Neutrophil (primary cell): ENCODE data around the gene EDIL3.

Source experiments
- H3K27ac ChIP-seq: fragments of 200-600 bp; sonication (generic); 2 replicates; pipeline ENCODE4 v1.5.1; 2016; ENCODE audit warnings: mild to moderate bottlenecking, moderate library complexity
- H3K27me3 ChIP-seq: fragments of 200-600 bp; sonication (generic); 2 replicates; pipeline ENCODE4 v1.6.0; 2016; ENCODE audit warnings: mild to moderate bottlenecking
- H3K36me3 ChIP-seq: fragments of 200-600 bp; sonication (generic); 2 replicates; pipeline ENCODE4 v1.5.1; 2017
- H3K4me1 ChIP-seq, 2 experiments: fragments of 200-600 bp in 1 of 2; sonication (generic) in 1 of 2; 1 replicate in 1 of 2; 2 replicates in 1 of 2; pipeline versions ENCODE4 v1.5.1 to v1.6.1; 2013 to 2016; ENCODE audit warnings: low read depth in 1 of 2, low read length in 1 of 2, mild to moderate bottlenecking in 1 of 2, moderate library complexity in 1 of 2; ENCODE audit not compliant: control insufficient read depth in 1 of 2, insufficient read depth in 1 of 2
- H3K4me3 ChIP-seq, 2 experiments: fragments of 200-600 bp in 1 of 2; sonication (generic) in 1 of 2; 1 replicate in 1 of 2; 2 replicates in 1 of 2; pipeline ENCODE4 v1.5.1; 2013 to 2016; ENCODE audit warnings: low read depth in 1 of 2, low read length in 1 of 2, mild to moderate bottlenecking in 1 of 2, moderate library complexity in 1 of 2
- H3K9me3 ChIP-seq: fragments of 200-600 bp; sonication (generic); 2 replicates; pipeline ENCODE4 v1.5.1; 2016
- CTCF ChIP-seq: fragments of 200-600 bp; sonication (generic); IDR thresholded peaks from 2 replicates; pipeline ENCODE4 v1.5.1; 2016; ENCODE audit warnings: antibody characterized with exemption

EDIL3 gene

GRCh38 chr5:83924891-83925290 is 459.8 kb downstream of the EDIL3 start:
- H3K9me3 ChIP-seq: no peaks in the 10 kb centered on the region
- H3K4me1 ChIP-seq: no peaks in the 10 kb centered on the region
- no peaks in the 10 kb centered on the region for H3K27me3 ChIP-seq
- H3K36me3 ChIP-seq: no peaks in the 10 kb centered on the region
- no peak overlapping the region for H3K4me3 ChIP-seq
- no peak for TF ChIP-seq CTCF
- H3K27ac ChIP-seq: no peak overlapping the region

GRCh38 chr5:83924171-83924570 is 460.5 kb downstream of the EDIL3 start:
- no peak for TF ChIP-seq CTCF
- H3K27ac ChIP-seq: no peak overlapping the region
- H3K4me1 ChIP-seq: no peaks in the 10 kb centered on the region

GRCh38 chr5:83922699-83923098 is 462.0 kb downstream of the EDIL3 start:
- no peak overlapping the region for H3K4me3 ChIP-seq
- no peaks in the 10 kb centered on the region for H3K27me3 ChIP-seq
- no peak overlapping the region for H3K27ac ChIP-seq
- no peak for TF ChIP-seq CTCF
- no peaks in the 10 kb centered on the region for H3K36me3 ChIP-seq
- no peaks in the 10 kb centered on the region for H3K4me1 ChIP-seq
- H3K9me3 ChIP-seq: no peaks in the 10 kb centered on the region

More at GRCh38 chr5:83924171-83924570, 460.5 kb downstream of the EDIL3 start:
- Histone ChIP-seq H3K9me3 (no peaks in the 10 kb centered on the region), H3K36me3 (no peaks in the 10 kb centered on the region), H3K27me3 (no peaks in the 10 kb centered on the region), H3K4me3 (no peak overlapping the region)

- Histone ChIP-seq H3K36me3 (no peaks in the 10 kb centered on the region), H3K4me3 (no peak overlapping the region), H3K27ac (no peak overlapping the region), H3K4me1 (no peaks in the 10 kb centered on the region), H3K9me3 (no peaks in the 10 kb centered on the region), H3K27me3 (no peaks in the 10 kb centered on the region)
- TF ChIP-seq CTCF: no peak
Observed at GRCh38 chr5:83921666-83922193, 462.9 kb downstream of the EDIL3 start.

- H3K27me3 ChIP-seq: no peaks in the 10 kb centered on the region
- H3K4me3 ChIP-seq: no peak overlapping the region
- H3K4me1 ChIP-seq: no peaks in the 10 kb centered on the region
- TF ChIP-seq CTCF: no peak
- no peaks in the 10 kb centered on the region for H3K9me3 ChIP-seq
- H3K27ac ChIP-seq: no peak overlapping the region
- no peaks in the 10 kb centered on the region for H3K36me3 ChIP-seq
Observed at GRCh38 chr5:83919071-83920041, 465.3 kb downstream of the EDIL3 start.
